H1 (cell line): ENCODE results near the gene ORAI3. TPM values are rescaled to one million over a fixed set of nuclear protein-coding genes. Genes with fewer than 3 reads are reported as not detected.

Experiments used
- CTBP2 ChIP-seq: IDR thresholded peaks from 2 replicates; pipeline ENCODE4 v1.7.0; 2011; ENCODE audit warnings: borderline replicate concordance, mild to moderate bottlenecking, moderate library complexity, mixed read lengths, low read length; ENCODE audit not compliant: insufficient read depth, insufficient read length
- HDAC2 ChIP-seq, 2 experiments: fragments of 300-600 bp in 1 of 2; sonication (generic) in 1 of 2; IDR thresholded peaks; 2 replicates each; pipeline ENCODE4 v1.6.1; 2011 to 2012; ENCODE audit warnings: low read depth in 2 of 2, low read length in 2 of 2, mild to moderate bottlenecking in 2 of 2, moderate library complexity in 2 of 2, borderline replicate concordance in 1 of 2, inconsistent platforms in 1 of 2
- POU5F1 ChIP-seq: IDR thresholded peaks from 2 replicates; pipeline ENCODE4 v1.6.1; 2011; ENCODE audit warnings: low read depth, mild to moderate bottlenecking, low read length, moderate library complexity
- TAF7 ChIP-seq: optimal IDR thresholded peaks from 2 replicates; pipeline ENCODE3; 2011; ENCODE audit warnings: low read depth, mild to moderate bottlenecking, inconsistent platforms, low read length, moderate library complexity, borderline replicate concordance
- polyA plus RNA-seq, 7 experiments: library from polyadenylated mRNA; depleted of rRNA in 3 of 7; stranded (reverse) in 5 of 7; unstranded in 2 of 7; fragments of >200 nt in 5 of 7; fragments of 200-250 nt in 2 of 7; gene quantifications; 1 replicate in 5 of 7; 2 replicates in 1 of 7; 4 replicates in 1 of 7; pipeline versions ENCODE4 v1.2.1 to v1.2.3, GENCODE V29; 2011 to 2013; ENCODE audit warnings: missing spikeins in 2 of 7, mixed read lengths in 2 of 7
- total RNA-seq: library from RNA; stranded (reverse); fragmentation: NEBNext Ultra II Directional; extraction: Animal tissue kit (Norgen Biotek cat#: 25700); gene quantifications from 2 replicates; pipeline ENCODE4 v1.2.1, GENCODE V29; 2021

ORAI3 gene
- total and polyA plus RNA-seq, 2 of the 8 experiments (the other 6 are each of a cell fraction or from before 2014, with no cell fraction given): 8.7 to 24.5 TPM

- TF ChIP-seq HDAC2 (IDR thresholded peaks at IDR 0.05; ENCODE audit: borderline replicate concordance in 1 of 2, low read depth in 2 of 2, low read length in 2 of 2) (no peak), TAF7 (no peak), CTBP2 (no peak), POU5F1 (no peak)
Observed at GRCh38 chr16:30918614-30919013, 30.3 kb upstream of the ORAI3 start (continued).
